Fibroblast of mammary gland (primary cell): ENCODE measurements around the gene MAOB.

Experiments used
- DNase-seq: peaks from one replicate; pipeline ENCODE4 v3.0.0-alpha.2; 2010; ENCODE audit warnings: low read depth
- H3K4me3 ChIP-seq: 2 replicates; pipeline ENCODE4 v1.5.1; 2011; ENCODE audit warnings: low read depth, mild to moderate bottlenecking, low read length, moderate library complexity; ENCODE audit not compliant: control insufficient read depth
- TF ChIP-seq, protein P1 (sequence below): conservative IDR thresholded peaks from 2 replicates; pipeline ENCODE4 v1.5.1; 2011; ENCODE audit warnings: low read depth, low read length, inconsistent platforms; ENCODE audit not compliant: control insufficient read depth, insufficient read depth

The MAOB gene

DNA sequence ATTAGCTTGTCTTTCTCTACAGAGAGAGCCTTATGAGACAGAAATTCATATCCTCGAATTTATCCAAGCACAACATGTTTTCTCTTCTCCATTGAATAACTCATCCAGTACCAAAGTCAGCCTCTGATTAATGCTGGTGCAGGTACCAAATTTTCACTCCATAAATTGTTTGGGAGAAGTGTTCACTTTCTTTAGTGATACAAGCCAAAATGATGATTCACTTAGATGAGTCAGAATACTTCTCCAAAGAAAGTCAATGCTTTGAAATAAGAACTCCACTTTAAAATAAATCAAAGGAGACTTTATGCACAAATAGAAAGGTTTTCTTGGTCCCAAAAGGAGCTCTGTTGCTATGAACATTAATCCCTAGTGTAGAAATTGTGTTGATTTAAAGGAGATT is 60.2 kb downstream of the MAOB start:
- TF ChIP-seq, protein P1, sequence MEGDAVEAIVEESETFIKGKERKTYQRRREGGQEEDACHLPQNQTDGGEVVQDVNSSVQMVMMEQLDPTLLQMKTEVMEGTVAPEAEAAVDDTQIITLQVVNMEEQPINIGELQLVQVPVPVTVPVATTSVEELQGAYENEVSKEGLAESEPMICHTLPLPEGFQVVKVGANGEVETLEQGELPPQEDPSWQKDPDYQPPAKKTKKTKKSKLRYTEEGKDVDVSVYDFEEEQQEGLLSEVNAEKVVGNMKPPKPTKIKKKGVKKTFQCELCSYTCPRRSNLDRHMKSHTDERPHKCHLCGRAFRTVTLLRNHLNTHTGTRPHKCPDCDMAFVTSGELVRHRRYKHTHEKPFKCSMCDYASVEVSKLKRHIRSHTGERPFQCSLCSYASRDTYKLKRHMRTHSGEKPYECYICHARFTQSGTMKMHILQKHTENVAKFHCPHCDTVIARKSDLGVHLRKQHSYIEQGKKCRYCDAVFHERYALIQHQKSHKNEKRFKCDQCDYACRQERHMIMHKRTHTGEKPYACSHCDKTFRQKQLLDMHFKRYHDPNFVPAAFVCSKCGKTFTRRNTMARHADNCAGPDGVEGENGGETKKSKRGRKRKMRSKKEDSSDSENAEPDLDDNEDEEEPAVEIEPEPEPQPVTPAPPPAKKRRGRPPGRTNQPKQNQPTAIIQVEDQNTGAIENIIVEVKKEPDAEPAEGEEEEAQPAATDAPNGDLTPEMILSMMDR, result no peak
- peak; percentile 67 for DNase-seq
- H3K4me3 ChIP-seq, result no peak overlapping the region

DNA sequence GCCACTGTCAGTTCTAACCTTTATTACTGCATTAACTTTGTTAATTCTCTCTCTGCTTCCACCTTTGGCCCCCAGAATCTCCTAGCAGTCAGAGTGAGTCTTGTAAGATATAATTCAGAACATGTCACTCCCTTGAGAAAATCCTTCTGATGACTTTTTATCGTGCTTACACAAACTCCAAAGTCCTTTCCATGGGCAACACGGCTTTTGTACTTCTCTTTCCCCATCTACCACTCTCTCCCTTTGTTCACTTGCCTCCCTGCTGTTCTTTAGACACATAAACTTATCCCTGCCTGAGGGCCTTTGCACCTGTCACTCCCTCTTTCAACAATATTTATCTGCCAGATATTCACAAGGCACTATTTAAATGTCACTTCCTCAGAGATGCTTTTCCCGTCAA is 64.8 kb downstream of the MAOB start:
- no peak for DNase-seq
- no peak overlapping the region for H3K4me3 ChIP-seq
- TF ChIP-seq, protein P1, result no peak

DNA sequence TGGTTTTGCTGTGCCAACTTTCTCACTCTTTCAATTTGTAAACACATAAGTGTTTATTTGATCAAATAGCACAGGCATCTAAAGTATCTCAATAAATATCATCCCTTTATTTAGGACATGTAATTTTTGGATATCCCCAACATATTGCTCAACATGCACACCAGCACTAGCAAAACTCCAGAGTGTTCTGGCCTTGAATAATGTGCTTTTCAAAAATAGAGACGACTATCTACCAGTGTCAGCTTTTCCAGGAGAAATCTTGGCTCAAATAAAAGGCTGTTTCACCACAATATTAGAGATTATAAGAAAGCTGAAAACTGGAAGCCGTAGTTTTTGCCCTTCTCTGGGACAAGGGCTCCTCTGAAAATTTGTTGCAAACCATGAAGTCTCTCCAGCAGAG is 67.0 kb downstream of the MAOB start:
- TF ChIP-seq, protein P1, result no peak
- no peak for DNase-seq
- H3K4me3 ChIP-seq, result no peak overlapping the region

DNA sequence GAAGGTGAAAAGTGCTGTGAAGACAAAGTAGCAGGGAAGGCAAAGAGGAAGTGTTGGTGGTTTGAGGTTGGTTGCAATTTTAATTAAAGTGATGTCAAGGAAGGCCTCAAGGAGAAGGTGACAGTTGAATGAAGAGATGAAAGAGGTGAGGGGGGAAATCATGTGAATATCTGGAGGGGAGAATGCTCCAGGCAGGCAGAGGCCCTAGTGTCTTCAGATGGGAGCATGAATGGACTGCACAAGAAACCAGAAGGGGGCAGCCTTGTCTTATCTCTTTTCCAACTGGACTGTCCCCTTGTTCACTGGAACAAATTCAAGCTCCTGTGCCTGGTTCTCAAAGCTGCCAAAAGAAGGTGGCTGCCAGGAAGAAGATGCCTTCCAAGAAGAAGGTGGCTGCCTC is 68.4 kb downstream of the MAOB start:
- DNase-seq, result peak; percentile 40
- TF ChIP-seq, protein P1, result peak; percentile 38
- no peak overlapping the region for H3K4me3 ChIP-seq

DNA sequence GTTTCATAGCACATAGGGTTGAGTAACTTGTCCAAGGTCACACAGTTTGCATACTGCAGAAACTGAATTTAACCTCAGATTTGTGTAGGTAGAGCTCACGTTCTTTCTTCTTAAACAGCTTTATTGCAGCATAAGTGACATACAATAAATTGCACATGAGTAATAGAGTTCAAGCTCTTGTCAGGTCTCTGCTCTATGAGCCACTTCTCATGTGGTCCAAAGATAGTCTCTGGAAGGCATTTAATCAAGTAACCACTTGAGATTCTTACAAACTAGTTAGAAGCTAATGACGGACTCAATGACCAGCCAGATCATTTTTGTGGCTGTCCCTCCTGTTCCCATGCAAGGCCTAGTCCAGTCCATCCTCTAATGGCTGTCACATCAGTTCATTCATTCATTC is 68.9 kb downstream of the MAOB start:
- TF ChIP-seq, protein P1, result no peak
- DNase-seq, result no peak
- no peak overlapping the region for H3K4me3 ChIP-seq

DNA sequence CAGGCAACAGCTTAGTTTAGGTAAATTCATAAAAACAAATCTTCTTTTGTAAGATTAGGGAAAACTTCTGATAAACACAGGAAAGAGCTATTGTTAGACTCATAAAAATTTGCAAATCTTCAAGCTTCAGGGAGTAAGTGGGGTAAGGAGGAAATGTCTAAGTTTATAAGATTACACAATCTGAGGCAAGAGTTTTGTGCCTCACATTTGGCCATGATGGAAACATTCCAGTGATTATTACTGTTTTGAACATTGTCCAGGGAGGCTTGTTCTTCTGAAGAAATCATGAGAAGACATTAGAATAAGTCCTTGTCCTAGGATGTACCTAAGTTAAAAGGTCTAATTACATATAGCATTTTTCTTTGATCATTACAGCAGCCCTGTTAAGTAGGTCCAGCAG is 72.8 kb downstream of the MAOB start:
- H3K4me3 ChIP-seq, result no peak overlapping the region
- DNase-seq, result peak; percentile 80
- TF ChIP-seq, protein P1, result no peak

DNA sequence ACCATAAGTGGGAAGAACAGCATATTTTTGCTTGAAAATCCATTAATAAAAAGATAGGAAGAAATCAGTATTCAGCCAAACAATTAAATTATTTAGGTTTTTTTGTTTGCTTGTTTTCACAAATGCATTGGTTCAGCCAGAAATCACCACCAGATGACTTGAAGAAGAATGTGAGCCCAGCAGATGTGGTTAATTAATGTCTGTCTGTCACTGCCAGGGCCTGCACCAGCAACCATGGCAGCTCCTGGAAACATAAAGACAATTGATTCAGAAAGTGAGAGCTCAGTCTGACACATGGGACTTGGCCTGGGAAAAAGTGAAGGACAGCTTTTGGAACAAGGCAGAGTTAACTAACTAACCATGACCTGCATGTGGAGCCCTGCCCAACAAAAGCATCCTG is 74.0 kb downstream of the MAOB start:
- peak; percentile 36 for DNase-seq
- TF ChIP-seq, protein P1, result no peak
- no peak overlapping the region for H3K4me3 ChIP-seq
